Measurements from ENCODE around the gene MSRB3. TPM values are rescaled to one million over a fixed set of nuclear protein-coding genes. Genes with fewer than 3 reads are reported as not detected.

The MSRB3 gene
- total RNA-seq, 2 donors from 2014 or later: 3.6 to 14.5 TPM

- H3K36me3 ChIP-seq (replicated peaks in 1 of 2; ENCODE audit: insufficient read depth in 1 of 2, low read depth in 2 of 2): peaks cover 2 to 4% of the 10 kb centered on the region in 2 donors
- H3K27me3 ChIP-seq: no peaks in the 10 kb centered on the region
- intact Hi-C loops (cut with DNase I): no loop called here
- H3K9me3 ChIP-seq: no peaks in the 10 kb centered on the region
- DNase-seq (no peak), ATAC-seq (no peak)
- WGBS, 2 donors: 78 to 83% methylated on average over 3 of the region's 3 CpGs
- TF ChIP-seq POLR2A (IDR thresholded peaks at IDR 0.05) (no peak), CTCF (IDR thresholded peaks at IDR 0.05) (no peak)
- no peak overlapping the region for H3K4me3 ChIP-seq
- no peak overlapping the region for H3K27ac ChIP-seq
- H3K4me1 ChIP-seq: no peaks in the 10 kb centered on the region
Measured at GRCh38 chr12:65238609-65239008, 39.9 kb upstream of the MSRB3 start.

- Histone ChIP-seq H3K9me3 (no peaks in the 10 kb centered on the region), H3K4me3 (no peak overlapping the region), H3K4me1 (no peaks in the 10 kb centered on the region), H3K27me3 (no peaks in the 10 kb centered on the region), H3K27ac (no peak overlapping the region), H3K36me3 (replicated peaks in 1 of 2; ENCODE audit: insufficient read depth in 1 of 2, low read depth in 2 of 2) (peaks cover 0 to 9% of the 10 kb centered on the region in 2 donors)
- DNase-seq (no peak), ATAC-seq (no peak)
- TF ChIP-seq POLR2A (IDR thresholded peaks at IDR 0.05) (no peak), CTCF (IDR thresholded peaks at IDR 0.05) (no peak)
- intact Hi-C loops (cut with DNase I): no loop called here
- 91 to 97% methylated on average over 2 of the region's 2 CpGs for WGBS, 2 donors
Measured at GRCh38 chr12:65248656-65249633, 29.5 kb upstream of the MSRB3 start.

- intact Hi-C loops (cut with DNase I): no loop called here
- 74 to 77% methylated on average over 1 of the region's 1 CpG for WGBS, 2 donors
Measured at GRCh38 chr12:65252515-65252914, 26.0 kb upstream of the MSRB3 start.

GRCh38 chr12:65257986-65258385, 20.5 kb upstream of the MSRB3 start:
- Histone ChIP-seq H3K9me3 (no peaks in the 10 kb centered on the region), H3K27ac (no peak overlapping the region), H3K27me3 (no peaks in the 10 kb centered on the region), H3K4me3 (no peak overlapping the region), H3K36me3 (replicated peaks in 1 of 2; ENCODE audit: insufficient read depth in 1 of 2, low read depth in 2 of 2) (no peaks in the 10 kb centered on the region), H3K4me1 (no peaks in the 10 kb centered on the region)
- intact Hi-C loops (cut with DNase I): no loop called here
- no peak for DNase-seq
- ATAC-seq: no peak
- TF ChIP-seq POLR2A (IDR thresholded peaks at IDR 0.05): no peak
- no peak for TF ChIP-seq CTCF (IDR thresholded peaks at IDR 0.05)

More at GRCh38 chr12:65252515-65252914, 26.0 kb upstream of the MSRB3 start:
- H3K4me1 ChIP-seq: no peaks in the 10 kb centered on the region
- no peak overlapping the region for H3K27ac ChIP-seq
- ATAC-seq (no peak), DNase-seq (no peak)
- TF ChIP-seq CTCF (IDR thresholded peaks at IDR 0.05): no peak
- peaks cover 0 to 3% of the 10 kb centered on the region in 2 donors for H3K36me3 ChIP-seq (replicated peaks in 1 of 2; ENCODE audit: insufficient read depth in 1 of 2, low read depth in 2 of 2)
- no peaks in the 10 kb centered on the region for H3K9me3 ChIP-seq
- no peak overlapping the region for H3K4me3 ChIP-seq
- no peaks in the 10 kb centered on the region for H3K27me3 ChIP-seq

- intact Hi-C loops (cut with DNase I): no loop called here
- no peak for DNase-seq
- TF ChIP-seq CTCF (IDR thresholded peaks at IDR 0.05) (no peak), POLR2A (IDR thresholded peaks at IDR 0.05) (no peak)
- no peak for ATAC-seq
- Histone ChIP-seq H3K4me1 (no peaks in the 10 kb centered on the region), H3K4me3 (no peak overlapping the region), H3K36me3 (replicated peaks in 1 of 2; ENCODE audit: insufficient read depth in 1 of 2, low read depth in 2 of 2) (no peaks in the 10 kb centered on the region), H3K9me3 (no peaks in the 10 kb centered on the region), H3K27me3 (no peaks in the 10 kb centered on the region), H3K27ac (no peak overlapping the region)
Measured at GRCh38 chr12:65259501-65259900, 19.0 kb upstream of the MSRB3 start.

Data from body of pancreas (tissue), 4 donors.